Caco-2 (cell line): Measurements from ENCODE around the gene TOPAZ1. TPM values are rescaled to one million over a fixed set of nuclear protein-coding genes. Genes with fewer than 3 reads are reported as not detected.

ENCODE experiments used
- BruUV-seq: library from RNA; stranded (reverse); fragments of 400-500 nt; replicated peaks from 2 replicates; lab custom pipeline; 2021; lab: Mats Ljungman, UMichigan
- CTCF ChIA-PET: fragments of 300-600 bp; sonication (Branson Sonifier 250); formaldehyde crosslinking; loops from one replicate; lab custom pipeline; 2022; ENCODE audit warnings: antibody characterized with exemption; lab: Charles Lee
- POLR2A ChIA-PET: fragments of 300-600 bp; sonication (Branson Sonifier 250); formaldehyde crosslinking; loops from one replicate; lab custom pipeline; 2022; ENCODE audit warnings: antibody characterized with exemption; lab: Charles Lee
- DNase-seq, 2 experiments: peaks; one replicate each; pipeline versions ENCODE4 v3.0.0 to v3.0.0-alpha.2; 2020 to 2022
- H3K27me3 ChIP-seq: replicated peaks from 2 replicates; pipeline ENCODE4 v1.6.0; 2011; ENCODE audit warnings: low read length; ENCODE audit not compliant: control insufficient read depth, insufficient read depth
- H3K36me3 ChIP-seq: 2 replicates; pipeline ENCODE4 v1.5.1; 2011; ENCODE audit warnings: low read length; ENCODE audit not compliant: control insufficient read depth, insufficient read depth
- H3K4me1 ChIP-seq: fragments of 250-450 bp; sonication (Bioruptor Pico); 2 replicates; pipeline ENCODE4 v1.5.1; 2020; ENCODE audit warnings: mild to moderate bottlenecking
- H3K4me3 ChIP-seq: 2 replicates; pipeline ENCODE4 v1.5.1; 2011; ENCODE audit warnings: low read depth, mild to moderate bottlenecking, control low read depth, low read length
- H3K9me3 ChIP-seq: fragments of 250-450 bp; sonication (Bioruptor Pico); 2 replicates; pipeline ENCODE4 v1.5.1; 2020; ENCODE audit warnings: mild to moderate bottlenecking, moderate library complexity
- H3K27ac Mint-ChIP-seq: one replicate; pipeline ENCODE4 v1.8.0; 2022; ENCODE audit warnings: mixed read lengths; ENCODE audit not compliant: unreplicated experiment
- H3K27me3 Mint-ChIP-seq: one replicate; pipeline ENCODE4 v1.8.0; 2022; ENCODE audit warnings: mixed read lengths; ENCODE audit not compliant: insufficient read depth, unreplicated experiment
- H3K36me3 Mint-ChIP-seq: one replicate; pipeline ENCODE4 v1.8.0; 2022; ENCODE audit warnings: mild to moderate bottlenecking, mixed read lengths; ENCODE audit not compliant: insufficient read depth, unreplicated experiment
- H3K4me1 Mint-ChIP-seq: one replicate; pipeline ENCODE4 v1.8.0; 2022; ENCODE audit warnings: low read depth, mixed read lengths; ENCODE audit not compliant: unreplicated experiment
- H3K4me3 Mint-ChIP-seq: one replicate; pipeline ENCODE4 v1.8.0; 2022; ENCODE audit warnings: mild to moderate bottlenecking, moderate library complexity, mixed read lengths; ENCODE audit not compliant: unreplicated experiment
- H3K9me3 Mint-ChIP-seq: one replicate; pipeline ENCODE4 v1.8.0; 2022; ENCODE audit warnings: mixed read lengths; ENCODE audit not compliant: unreplicated experiment
- intact Hi-C: fragments of 100-400 bp; cut with micrococcal nuclease; formaldehyde crosslinking; loops from one replicate; pipeline ENCODE4 v1.10.0; 2022; ENCODE audit not compliant: unreplicated experiment
- total RNA-seq: library from RNA; stranded (reverse); gene quantifications from 2 replicates; pipeline ENCODE4 v1.2.3, GENCODE V29; 2022
- TF ChIP-seq, protein P1 (sequence below), 2 experiments: fragments of 200-600 bp in 1 of 2; IDR thresholded peaks; 1 replicate in 1 of 2; 2 replicates in 1 of 2; pipeline versions ENCODE4 v1.5.1 to v1.8.0; 2011 to 2022; ENCODE audit warnings: antibody characterized with exemption in 1 of 2, control low read depth in 1 of 2, inconsistent platforms in 1 of 2, low read depth in 1 of 2, low read length in 1 of 2, mild to moderate bottlenecking in 1 of 2, moderate library complexity in 1 of 2; ENCODE audit not compliant: insufficient read depth in 1 of 2, severe bottlenecking in 1 of 2, unreplicated experiment in 1 of 2

The TOPAZ1 gene
- total RNA-seq, 1 experiment from 2014 or later: not detected

DNA sequence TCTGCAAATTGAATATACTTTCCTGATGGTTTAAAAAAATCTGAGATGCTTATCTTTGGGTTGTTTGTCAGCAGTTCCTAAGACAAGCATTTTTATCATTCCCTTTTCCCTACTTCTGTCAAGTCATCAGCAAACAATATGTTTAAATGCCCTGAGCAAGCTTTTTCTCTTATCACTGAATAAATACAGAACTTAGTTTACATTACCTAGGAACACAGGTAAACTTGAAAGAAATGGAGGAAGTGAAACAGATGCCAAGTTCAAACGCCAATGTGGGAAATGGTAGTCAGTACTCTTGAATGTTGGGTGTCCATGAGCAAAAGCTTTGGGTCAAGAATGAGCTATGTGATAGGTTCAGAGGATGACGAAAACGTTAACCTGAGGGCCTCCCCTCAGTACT, 79.6 kb downstream of the TOPAZ1 start:
- Mint-ChIP-seq H3K4me1 (no peaks in the 10 kb centered on the region), H3K9me3 (no peaks in the 10 kb centered on the region), H3K27me3 (no peaks in the 10 kb centered on the region), H3K4me3 (no peak overlapping the region), H3K27ac (no peak overlapping the region), H3K36me3 (no peaks in the 10 kb centered on the region)
- no TSS peak for BruUV-seq
- TF ChIP-seq, protein P1, sequence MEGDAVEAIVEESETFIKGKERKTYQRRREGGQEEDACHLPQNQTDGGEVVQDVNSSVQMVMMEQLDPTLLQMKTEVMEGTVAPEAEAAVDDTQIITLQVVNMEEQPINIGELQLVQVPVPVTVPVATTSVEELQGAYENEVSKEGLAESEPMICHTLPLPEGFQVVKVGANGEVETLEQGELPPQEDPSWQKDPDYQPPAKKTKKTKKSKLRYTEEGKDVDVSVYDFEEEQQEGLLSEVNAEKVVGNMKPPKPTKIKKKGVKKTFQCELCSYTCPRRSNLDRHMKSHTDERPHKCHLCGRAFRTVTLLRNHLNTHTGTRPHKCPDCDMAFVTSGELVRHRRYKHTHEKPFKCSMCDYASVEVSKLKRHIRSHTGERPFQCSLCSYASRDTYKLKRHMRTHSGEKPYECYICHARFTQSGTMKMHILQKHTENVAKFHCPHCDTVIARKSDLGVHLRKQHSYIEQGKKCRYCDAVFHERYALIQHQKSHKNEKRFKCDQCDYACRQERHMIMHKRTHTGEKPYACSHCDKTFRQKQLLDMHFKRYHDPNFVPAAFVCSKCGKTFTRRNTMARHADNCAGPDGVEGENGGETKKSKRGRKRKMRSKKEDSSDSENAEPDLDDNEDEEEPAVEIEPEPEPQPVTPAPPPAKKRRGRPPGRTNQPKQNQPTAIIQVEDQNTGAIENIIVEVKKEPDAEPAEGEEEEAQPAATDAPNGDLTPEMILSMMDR (IDR thresholded peaks at IDR 0.05; ENCODE audit: insufficient read depth in 1 of 2, low read depth in 1 of 2, low read length in 1 of 2, severe bottlenecking in 1 of 2, unreplicated experiment in 1 of 2): no peak
- H3K36me3 ChIP-seq: no peaks in the 10 kb centered on the region
- H3K27me3 ChIP-seq: no peaks in the 10 kb centered on the region
- H3K9me3 ChIP-seq: no peaks in the 10 kb centered on the region
- H3K4me3 ChIP-seq: no peak overlapping the region
- DNase-seq: peak in 1 of 2 experiments; percentile 9
- intact Hi-C loops: no loop called here
- CTCF ChIA-PET: interaction anchor here (0.8 kb wide), 1 partner anchor 17 kb away, joined by 4 read pairs; the partner anchor contains the start of gene TCAIM
- POLR2A ChIA-PET: interaction anchor here (1.0 kb wide), 1 partner anchor 17 kb away, joined by 6 read pairs; the partner anchor contains the start of gene TCAIM
- H3K4me1 ChIP-seq: peaks cover 12% of the 10 kb centered on the region

DNA sequence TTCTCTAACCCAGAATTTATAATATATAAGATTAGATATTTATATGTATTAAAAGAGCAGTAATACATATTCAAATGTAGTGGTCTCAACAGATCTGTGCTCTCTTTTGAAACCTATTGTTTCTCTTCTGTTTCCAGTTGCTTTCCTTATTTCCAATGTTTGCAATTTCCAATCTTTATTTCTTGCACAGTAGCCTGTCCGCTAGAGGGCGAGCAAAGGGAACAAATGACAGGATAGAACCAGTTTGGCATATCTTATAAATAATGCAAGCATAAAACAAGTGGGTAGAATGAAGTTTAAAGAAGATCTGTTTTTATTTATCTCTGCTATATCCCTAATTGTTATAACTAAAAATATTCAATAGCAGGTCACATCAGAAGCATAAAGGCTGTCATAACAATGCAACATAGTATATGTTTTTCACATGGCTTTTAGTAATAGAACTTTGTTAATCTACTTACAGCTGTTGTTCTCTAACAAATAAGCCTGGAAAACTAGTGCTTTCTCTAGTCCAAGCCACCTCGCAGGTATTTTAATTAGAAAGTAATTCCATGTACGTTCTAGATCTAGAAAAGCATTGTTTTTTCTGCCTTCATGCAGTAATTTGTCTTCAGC, 81.8 kb downstream of the TOPAZ1 start:
- ChIA-PET CTCF (no interaction called here), POLR2A (no interaction called here)
- H3K9me3 Mint-ChIP-seq: no peaks in the 10 kb centered on the region
- no peak overlapping the region for H3K27ac Mint-ChIP-seq
- intact Hi-C loops: loop anchor here (1.0 to 2.0 kb wide), 4 partner anchors 14 to 325 kb away; partner anchors contain the start of genes ZNF35 and ZNF445
- H3K4me3 Mint-ChIP-seq: no peak overlapping the region
- H3K4me1 Mint-ChIP-seq: no peaks in the 10 kb centered on the region
- TF ChIP-seq, protein P1 (IDR thresholded peaks at IDR 0.05; ENCODE audit: insufficient read depth in 1 of 2, low read depth in 1 of 2, low read length in 1 of 2, severe bottlenecking in 1 of 2, unreplicated experiment in 1 of 2): peak; percentile 72 to 84
- DNase-seq: peak; percentile 56 to 68
- no peak overlapping the region for H3K4me3 ChIP-seq
- H3K4me1 ChIP-seq: peaks cover 12% of the 10 kb centered on the region
- BruUV-seq: no TSS peak
- H3K27me3 ChIP-seq: no peaks in the 10 kb centered on the region
- H3K9me3 ChIP-seq: no peaks in the 10 kb centered on the region
- H3K36me3 Mint-ChIP-seq: no peaks in the 10 kb centered on the region
- H3K36me3 ChIP-seq: no peaks in the 10 kb centered on the region
- no peaks in the 10 kb centered on the region for H3K27me3 Mint-ChIP-seq

DNA sequence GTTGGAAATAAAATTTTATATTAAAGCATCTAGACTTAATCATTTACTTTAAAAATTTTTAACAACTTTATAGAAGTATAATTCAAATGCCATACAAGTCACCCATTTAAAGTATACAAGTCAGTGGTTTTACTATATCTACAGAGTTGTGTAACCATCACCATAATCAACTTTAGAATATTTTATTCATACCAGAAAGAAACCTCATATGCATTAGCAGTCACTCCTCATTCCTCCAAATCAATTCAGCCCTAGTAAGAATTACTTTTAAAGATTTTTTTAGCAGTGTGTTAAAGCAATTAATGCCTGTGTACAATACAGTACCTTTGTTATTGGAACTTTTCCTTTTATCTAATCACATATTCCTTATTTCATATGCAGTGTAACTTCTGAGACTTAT, 82.9 kb downstream of the TOPAZ1 start:
- Mint-ChIP-seq H3K36me3 (no peaks in the 10 kb centered on the region), H3K9me3 (no peaks in the 10 kb centered on the region), H3K27me3 (no peaks in the 10 kb centered on the region), H3K4me3 (no peak overlapping the region), H3K27ac (no peak overlapping the region), H3K4me1 (no peaks in the 10 kb centered on the region)
- H3K9me3 ChIP-seq: no peaks in the 10 kb centered on the region
- TF ChIP-seq, protein P1 (IDR thresholded peaks at IDR 0.05; ENCODE audit: insufficient read depth in 1 of 2, low read depth in 1 of 2, low read length in 1 of 2, severe bottlenecking in 1 of 2, unreplicated experiment in 1 of 2): no peak
- BruUV-seq: no TSS peak
- H3K36me3 ChIP-seq: no peaks in the 10 kb centered on the region
- no peaks in the 10 kb centered on the region for H3K27me3 ChIP-seq
- ChIA-PET POLR2A (no interaction called here), CTCF (no interaction called here)
- H3K4me3 ChIP-seq: no peak overlapping the region
- no peak for DNase-seq
- intact Hi-C loops: no loop called here
- peaks cover 23% of the 10 kb centered on the region for H3K4me1 ChIP-seq
